Measurements from ENCODE around the gene NPAS4.
"Not testable (repeated sequence)": the region's sequence is repeated elsewhere in the genome, so short reads cannot be mapped to it uniquely, and the experiment has no call there.

The NPAS4 gene

GRCh38 chr11:66420671-66421476 lies at the start of gene NPAS4:
Gene NPAS4, plus strand, starts transcription at chr11:66421035. Its CDS starts 145 bp downstream, at chr11:66421180.
- DNase-seq (ENCODE audit: low spot score): no peak

DNA sequence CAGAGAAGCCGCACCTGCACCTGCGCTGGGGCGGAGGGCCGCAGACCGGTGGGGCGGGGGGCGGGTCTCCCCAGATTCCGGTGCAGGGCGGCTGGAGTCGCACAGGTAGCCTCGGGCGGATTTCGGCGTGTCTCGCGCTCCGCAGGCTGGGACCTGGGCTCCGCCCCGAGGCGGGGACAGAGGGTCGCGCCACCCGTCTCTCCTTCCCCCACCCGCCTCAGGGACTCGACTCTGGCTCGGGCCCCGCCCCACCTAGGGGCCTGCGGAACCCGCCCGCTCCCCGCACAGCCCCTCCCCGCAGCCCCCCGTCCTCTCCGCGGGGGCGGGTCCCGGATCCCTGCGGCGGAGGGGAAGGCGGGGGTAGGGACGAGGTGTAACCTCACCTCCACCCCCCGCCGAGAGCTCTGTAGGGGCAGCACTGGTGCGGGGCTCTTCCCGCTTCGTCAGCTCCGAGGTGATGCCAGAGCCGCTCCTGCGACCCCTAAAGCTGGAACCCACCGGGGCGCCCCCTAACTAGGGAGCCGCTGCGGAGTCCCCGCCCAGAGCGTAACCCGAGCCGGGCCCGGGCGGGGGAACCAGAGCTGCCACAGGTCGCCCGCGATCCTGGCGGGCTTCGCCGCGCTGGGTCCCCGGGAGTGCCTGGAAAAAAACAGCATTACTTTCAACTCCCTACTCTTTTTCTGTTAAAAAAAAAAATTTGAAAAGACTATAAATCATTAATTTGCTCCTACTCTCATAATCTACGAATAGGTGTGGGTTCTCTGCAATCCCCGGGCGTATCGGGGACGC lies 49.0 kb upstream of the NPAS4 start, which contains the start of gene SLC29A2:
SLC29A2 (minus strand) TSS at position 134 of the 789 bp plus-strand sequence. CDS start 169 bp downstream, outside the sequence.
- DNase-seq (ENCODE audit: low spot score): no peak

GRCh38 chr11:66373265-66373664 lies 47.6 kb upstream of the NPAS4 start:
- DNase-seq (ENCODE audit: low spot score): no peak

DNA sequence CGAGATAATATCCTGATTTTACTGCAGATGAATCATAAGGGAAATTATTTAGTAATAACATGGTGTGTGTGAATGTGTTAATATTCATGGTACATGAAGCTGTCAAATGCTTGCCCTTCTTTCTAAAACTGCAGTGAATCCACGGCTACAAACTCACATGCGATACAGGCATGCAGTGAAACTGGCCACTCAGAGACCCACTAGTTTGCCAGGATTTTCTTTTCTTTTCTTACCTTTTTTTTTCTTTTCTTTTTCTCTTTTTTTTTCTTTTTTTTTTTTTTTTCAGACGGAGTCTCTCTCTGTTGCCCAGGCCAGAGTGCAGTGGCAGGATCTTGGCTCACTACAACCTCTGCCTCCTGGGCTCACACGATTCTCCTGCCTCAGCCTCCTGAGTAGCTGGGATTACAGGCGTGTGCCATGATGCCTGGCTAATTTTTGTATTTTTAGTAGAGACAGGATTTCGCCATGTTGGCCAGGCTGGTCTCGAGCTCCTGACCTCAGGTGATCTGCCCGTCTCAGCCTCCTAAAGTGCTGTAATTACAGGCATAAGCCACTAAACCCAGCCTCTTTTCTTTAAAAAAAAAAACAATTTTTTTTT lies 47.0 kb upstream of the NPAS4 start:
- DNase-seq (ENCODE audit: low spot score): not testable (repeated sequence)

DNA sequence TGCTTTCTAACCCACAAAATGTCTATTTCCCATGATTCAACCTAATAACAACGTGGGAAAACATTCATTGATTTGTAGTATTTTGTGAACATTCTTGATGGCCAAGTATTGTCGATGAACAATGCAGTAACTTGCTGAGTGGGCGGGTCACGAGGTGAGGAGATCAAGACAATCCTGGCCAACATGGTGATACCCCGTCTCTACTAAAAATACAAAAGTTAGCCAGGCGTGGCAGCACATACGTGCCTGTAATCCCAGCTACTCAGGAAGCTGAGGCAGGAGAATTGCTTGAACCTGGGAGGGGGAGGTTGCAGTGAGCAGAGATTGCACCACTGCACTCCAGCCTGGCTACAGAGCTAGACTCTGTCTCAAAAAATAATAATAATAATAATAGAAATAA lies 40.6 kb upstream of the NPAS4 start:
- not testable (repeated sequence) for DNase-seq (ENCODE audit: low spot score)

- DNase-seq (ENCODE audit: low spot score): not testable (repeated sequence)
Observed at GRCh38 chr11:66384316-66384715, 36.5 kb upstream of the NPAS4 start.

GRCh38 chr11:66386171-66387069 lies 34.4 kb upstream of the NPAS4 start:
- DNase-seq (ENCODE audit: low spot score): peak; percentile 46

GRCh38 chr11:66388780-66389386 lies 32.0 kb upstream of the NPAS4 start:
- peak; percentile 44 for DNase-seq (ENCODE audit: low spot score)

- DNase-seq (ENCODE audit: low spot score): no peak
Observed at GRCh38 chr11:66391322-66391721, 29.5 kb upstream of the NPAS4 start.

DNA sequence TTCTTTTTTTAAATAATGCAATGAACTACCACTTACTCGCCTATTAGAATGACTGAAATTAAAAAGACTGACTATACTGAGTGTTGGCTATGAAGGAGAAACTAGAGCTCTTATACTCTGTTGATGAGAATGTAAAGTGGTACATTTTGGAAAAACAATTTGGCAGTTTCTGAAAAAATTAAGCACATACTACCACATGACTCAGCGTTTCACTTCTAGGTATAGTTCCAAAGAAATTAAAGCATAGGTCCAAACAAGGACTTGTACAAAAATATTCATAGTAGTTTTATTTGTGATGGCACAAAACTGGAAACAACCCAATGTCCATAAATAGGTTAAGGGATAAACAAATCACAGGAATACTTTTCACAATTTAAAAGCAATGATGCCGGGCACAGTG lies 26.9 kb upstream of the NPAS4 start:
- DNase-seq (ENCODE audit: low spot score): no peak

GRCh38 chr11:66407651-66408050 lies 13.2 kb upstream of the NPAS4 start:
- no peak for DNase-seq (ENCODE audit: low spot score)

- peak; percentile 88 for DNase-seq (ENCODE audit: low spot score)
Observed at GRCh38 chr11:66408488-66409214, 12.2 kb upstream of the NPAS4 start.

- no peak for DNase-seq (ENCODE audit: low spot score)
Observed at GRCh38 chr11:66409226-66409625, 11.6 kb upstream of the NPAS4 start.

DNA sequence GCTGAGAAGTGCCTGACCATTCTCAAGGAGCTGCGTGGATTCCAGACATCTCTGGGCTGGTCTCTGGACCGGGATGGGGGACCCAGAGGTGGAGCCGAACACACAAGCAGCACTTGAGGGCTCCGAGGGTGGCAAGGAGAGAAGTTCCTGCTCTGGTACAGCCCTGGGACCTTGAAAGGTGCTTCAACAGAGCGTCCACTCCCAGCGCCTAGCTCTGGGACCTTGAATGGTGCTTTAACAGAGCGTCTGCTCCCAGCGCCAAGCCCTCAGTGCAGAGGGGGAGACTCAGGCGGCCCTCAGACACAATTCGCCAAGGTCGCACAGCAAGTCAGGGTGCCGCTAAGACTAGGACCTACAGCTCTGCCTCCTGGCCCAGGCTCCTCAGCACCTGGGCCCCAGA lies 10.6 kb upstream of the NPAS4 start:
- no peak for DNase-seq (ENCODE audit: low spot score)

- DNase-seq (ENCODE audit: low spot score): no peak
Observed at GRCh38 chr11:66411323-66411722, 9.5 kb upstream of the NPAS4 start.

DNA sequence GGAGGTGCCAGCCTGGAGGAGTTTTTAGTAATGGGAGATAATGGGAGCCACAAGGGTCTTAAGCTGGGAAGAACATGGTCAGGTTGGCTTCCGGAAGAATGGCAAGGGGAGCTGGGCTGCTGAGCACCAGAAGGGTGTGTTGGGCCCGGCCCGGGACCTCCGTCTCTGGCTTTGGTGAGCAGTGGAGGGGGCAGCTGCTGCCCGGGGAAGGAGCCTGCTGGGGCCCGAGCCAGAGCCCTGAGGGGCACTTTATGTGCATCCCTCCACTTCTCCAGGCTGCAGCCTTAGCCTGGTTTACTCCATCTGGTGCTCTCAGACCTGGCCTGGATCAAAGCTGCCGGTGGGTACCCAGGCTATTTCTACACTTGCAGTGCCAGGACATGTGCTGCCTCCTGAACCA lies 8.7 kb upstream of the NPAS4 start:
- no peak for DNase-seq (ENCODE audit: low spot score)

GRCh38 chr11:66413167-66413566 lies 7.7 kb upstream of the NPAS4 start:
- no peak for DNase-seq (ENCODE audit: low spot score)

DNA sequence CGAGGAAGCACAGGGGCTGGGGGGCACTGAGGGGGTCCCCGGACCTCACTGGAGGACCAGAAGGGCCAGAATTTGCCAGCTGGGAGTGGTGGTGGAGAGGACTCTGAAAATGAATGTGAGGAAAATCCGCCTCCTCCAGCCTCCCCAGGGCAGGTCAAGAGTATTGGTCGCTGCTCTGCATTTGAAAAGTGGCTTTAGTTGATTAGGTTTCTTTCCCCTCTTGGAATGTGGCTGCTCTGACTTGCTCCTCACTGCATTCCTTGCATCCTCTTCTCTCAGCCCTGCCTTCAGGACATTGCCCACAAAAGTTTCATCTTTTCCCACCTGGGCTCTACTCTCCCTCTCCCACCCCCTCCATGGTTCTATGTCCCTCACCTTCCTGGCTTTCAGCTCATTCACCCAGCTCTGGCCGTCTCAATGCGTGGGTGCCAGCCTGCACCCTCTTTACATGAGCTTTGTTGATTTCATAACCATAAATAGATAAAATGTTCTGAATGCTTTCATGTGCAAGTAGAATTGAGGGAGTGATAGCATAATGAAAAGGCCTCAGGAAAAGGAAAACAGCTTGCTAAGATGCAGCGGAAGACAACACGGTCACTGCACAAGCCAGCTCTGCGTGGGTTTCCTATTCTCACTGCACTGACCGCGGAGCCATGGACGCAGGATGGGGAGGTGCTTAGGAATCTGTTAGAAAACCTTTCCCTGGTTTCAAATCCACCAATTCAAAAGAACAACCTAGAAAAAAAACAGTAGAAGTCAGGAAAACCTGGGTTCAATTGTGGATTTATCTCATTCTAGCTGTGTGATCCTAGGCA lies 6.5 kb upstream of the NPAS4 start:
- no peak for DNase-seq (ENCODE audit: low spot score)

DNA sequence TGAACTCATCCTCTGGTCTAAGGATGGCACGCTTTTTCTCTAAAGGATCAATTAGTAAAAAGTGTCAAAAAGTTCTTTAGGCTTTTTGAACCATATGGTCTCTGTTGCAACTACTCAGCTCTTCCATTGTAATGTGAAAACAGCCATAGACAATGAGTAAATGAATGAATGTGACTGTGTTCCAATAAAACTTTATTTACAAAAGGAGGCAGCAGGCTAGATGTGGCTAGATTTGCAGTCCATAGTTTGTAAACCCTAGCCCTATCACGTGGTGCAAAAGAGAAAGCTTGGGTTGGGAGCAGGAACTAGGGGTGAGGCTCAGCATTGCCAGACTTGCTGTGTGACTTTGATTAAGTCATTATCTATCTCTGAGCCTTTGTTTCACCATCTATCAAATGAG lies 5.4 kb upstream of the NPAS4 start:
- no peak for DNase-seq (ENCODE audit: low spot score)

- DNase-seq (ENCODE audit: low spot score): no peak
Observed at GRCh38 chr11:66417000-66417399, 3.8 kb upstream of the NPAS4 start.

All from COLO829 (cell line).